Measurements from ENCODE around the gene CST1. TPM values are rescaled to one million over a fixed set of nuclear protein-coding genes. Genes with fewer than 3 reads are reported as not detected.
"Not testable (repeated sequence)": the region's sequence is repeated elsewhere in the genome, so short reads cannot be mapped to it uniquely, and the experiment has no call there.

The CST1 gene
- total RNA-seq, 1 experiment from 2014 or later, result 1.7 TPM

DNA sequence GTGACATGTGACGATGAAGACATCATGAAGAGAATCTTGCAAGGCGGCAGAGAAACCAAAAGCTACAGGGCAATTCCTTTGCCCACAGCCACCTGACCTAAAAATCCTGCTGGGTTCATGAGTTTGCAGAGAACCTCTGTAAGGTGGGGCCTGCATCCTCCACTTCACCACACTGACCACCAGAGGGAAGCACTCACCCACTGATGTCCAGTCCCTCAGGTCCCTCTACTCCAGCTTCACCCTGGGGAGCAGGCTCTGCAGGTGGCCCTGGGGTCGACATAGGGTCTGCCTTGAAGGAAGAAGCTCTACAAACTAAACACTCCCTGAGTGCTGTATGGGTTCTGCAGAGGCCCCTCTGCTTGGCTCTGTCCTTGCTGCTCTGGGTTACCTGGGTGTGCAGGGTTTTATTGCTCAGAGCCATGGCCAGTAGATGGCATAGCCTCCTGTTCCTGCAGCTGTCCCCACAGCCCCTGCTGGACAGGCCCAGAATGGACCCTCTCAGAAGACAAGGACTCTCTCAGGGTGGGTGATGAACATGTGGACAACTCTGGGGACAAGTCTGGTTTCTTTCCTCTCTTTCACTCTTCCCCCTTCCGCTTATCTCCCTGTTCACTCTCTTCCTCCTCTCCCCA, 48.6 kb upstream of the CST1 start:
- H3K27ac ChIP-seq (ENCODE audit: insufficient read length, low read depth, low read length); H4K91ac ChIP-seq (ENCODE audit: insufficient read length, low read depth, low read length); H3K9me3 ChIP-seq (ENCODE audit: control insufficient read depth, low read depth, low read length); H2BK12ac ChIP-seq (ENCODE audit: insufficient read length, low read depth, low read length); H3K23ac ChIP-seq (ENCODE audit: insufficient read length, low read depth, low read length); H2BK15ac ChIP-seq (ENCODE audit: low read depth, low read length); H3K4me1 ChIP-seq (ENCODE audit: insufficient read depth, low read length); H3K27me3 Mint-ChIP-seq (ENCODE audit: low read depth); H3K4ac ChIP-seq (ENCODE audit: low read depth, low read length); H3K56ac ChIP-seq (ENCODE audit: insufficient read length, low read depth, low read length); H2BK120ac ChIP-seq (ENCODE audit: low read depth, low read length, poor library complexity, severe bottlenecking); H2BK5ac ChIP-seq (ENCODE audit: insufficient read length, low read length); H3K27ac Mint-ChIP-seq; H3K4me3 Mint-ChIP-seq; H2BK20ac ChIP-seq (ENCODE audit: low read depth, low read length, poor library complexity, severe bottlenecking); H3K9ac ChIP-seq (ENCODE audit: extremely low read depth, insufficient read length, low read length); H3K9me3 Mint-ChIP-seq; H4K20me1 ChIP-seq (ENCODE audit: control insufficient read depth, insufficient read depth, insufficient read length); H4K8ac ChIP-seq (replicated peaks; ENCODE audit: insufficient read length, low read depth, low read length); H2AK5ac ChIP-seq (ENCODE audit: insufficient read length, low read length); H2AFZ ChIP-seq (ENCODE audit: low read length); H4K5ac ChIP-seq (ENCODE audit: insufficient read length, low read depth, low read length); H3K18ac ChIP-seq (ENCODE audit: insufficient read length, low read depth, low read length); H3K79me1 ChIP-seq (ENCODE audit: insufficient read depth, low read depth, low read length, poor library complexity, severe bottlenecking); H3K4me2 ChIP-seq (ENCODE audit: insufficient read depth, insufficient read length, low read length); H3K27me3 ChIP-seq (ENCODE audit: insufficient read depth, low read length); H3K14ac ChIP-seq (ENCODE audit: insufficient read depth, low read length); H3K4me1 Mint-ChIP-seq; H3K23me2 ChIP-seq (ENCODE audit: insufficient read length, low read depth, low read length, poor library complexity, severe bottlenecking); H3K79me2 ChIP-seq (ENCODE audit: insufficient read depth, low read length); H3T11ph ChIP-seq (ENCODE audit: low read length); H3K36me3 Mint-ChIP-seq (ENCODE audit: insufficient read depth in 1 of 3, low read depth in 3 of 3): not testable (repeated sequence)
- WGBS (ENCODE audit: extremely low coverage, insufficient read length, low lambda C conversion rate), result no CpG with 5 or more reads among the region's 4 CpGs
- peak; percentile 84 for TF ChIP-seq CTCF (conservative IDR thresholded peaks at IDR 0.05)
- DNase-seq, result peak; percentile 70
